ENCODE results near the gene PARP12. TPM values are rescaled to one million over a fixed set of nuclear protein-coding genes. Genes with fewer than 3 reads are reported as not detected.

The PARP12 gene
- total and polyA plus RNA-seq, 9 of the 15 experiments (the other 6 are each of a cell fraction or from before 2014, with no cell fraction given): 4.6 to 40.4 (median 23.5) TPM

- TF ChIP-seq SMARCB1 (IDR thresholded peaks at IDR 0.05; ENCODE audit: insufficient read length, low read depth): no peak
- TF ChIP-seq MAX (CRISPR knock-in tag; IDR thresholded peaks at IDR 0.05): peak; percentile 50; the same call in 1 of the 2 replicates
- TF ChIP-seq ZMIZ1 (IDR thresholded peaks at IDR 0.05; ENCODE audit: low read depth in 2 of 2, low read length in 2 of 2): no peak
- TF ChIP-seq ZBTB1 (CRISPR knock-in tag; IDR thresholded peaks at IDR 0.05; ENCODE audit: borderline replicate concordance, low read depth): peak; percentile 76; the same call in 1 of the 2 replicates
- no peak for TF ChIP-seq SIN3B (IDR thresholded peaks at IDR 0.05; ENCODE audit: low read depth)
- TF ChIP-seq L3MBTL2 (IDR thresholded peaks at IDR 0.05): no peak
- H3K27me3 ChIP-seq (ENCODE audit: control insufficient read depth in 2 of 2, insufficient read depth in 2 of 2, low read length in 2 of 2): no peaks in the 10 kb centered on the region
- no peaks in the 10 kb centered on the region for H3K4me1 ChIP-seq (replicated peaks in 1 of 2; ENCODE audit: control insufficient read depth in 2 of 2, insufficient read depth in 2 of 2, low read length in 2 of 2)
- CTCF ChIA-PET (ENCODE audit: low intra/inter-chr PET ratio): no interaction called here
- H3K9me1 ChIP-seq (ENCODE audit: control insufficient read depth, insufficient read depth, low read length): no peaks in the 10 kb centered on the region
- no peak overlapping the region for H2AFZ ChIP-seq (ENCODE audit: low read depth, low read length)
- H3K4me3 ChIP-seq: no peak overlapping the region
- WGBS (ENCODE audit: insufficient coverage, low coverage, missing lambda C conversion rate): 56% methylated on average over 11 of the region's 11 CpGs
- H3K9ac ChIP-seq (ENCODE audit: insufficient read depth in 1 of 2, low read depth in 2 of 2, low read length in 2 of 2): no peak overlapping the region
- H3K36me3 ChIP-seq (ENCODE audit: control insufficient read depth, insufficient read depth, low read length): peaks cover 32% of the 10 kb centered on the region
- no peaks in the 10 kb centered on the region for H3K9me3 ChIP-seq (replicated peaks; ENCODE audit: control insufficient read depth, insufficient read depth, low read depth, low read length)
- in situ Hi-C loops (cut with MboI) (no loop called here), intact Hi-C loops (cut with micrococcal nuclease) (no loop called here)
- DNase-seq (ENCODE audit: extremely low read depth in 1 of 4, low spot score in 3 of 4): no peak
- no TSS peak for BruUV-seq (replicated peaks)
- no peak overlapping the region for H3K4me2 ChIP-seq (ENCODE audit: insufficient read depth, low read length)
- peak; percentile 33; the same call in 1 of the 3 replicates for ATAC-seq
- H4K20me1 ChIP-seq (replicated peaks; ENCODE audit: control insufficient read depth, insufficient read depth, low read length): no peaks in the 10 kb centered on the region
- H3K79me2 ChIP-seq (ENCODE audit: control insufficient read depth, insufficient read depth, low read length): no peaks in the 10 kb centered on the region
- POLR2A ChIA-PET: no interaction called here
- H3K27ac ChIP-seq (ENCODE audit: extremely low read depth, low read depth, low read length): no peak overlapping the region
- peak; percentile 23 for FAIRE-seq
These were observed 26.4 kb downstream of the PARP12 start for GRCh38 chr7:140036224-140036962.

All from K562 (cell line).